B cell (primary cell): ENCODE measurements around the gene OR52M1. TPM values are rescaled to one million over a fixed set of nuclear protein-coding genes. Genes with fewer than 3 reads are reported as not detected.

Experiments
- ATAC-seq: fragments of 200-7000 bp; cut with Tn5 transposase; one replicate; pipeline ENCODE4 v1.10.0; 2021; ENCODE audit warnings: low read depth, mild to moderate bottlenecking, moderate number of reproducible peaks, moderate library complexity
- CTCF ChIA-PET: fragments of 350-600 bp; sonication (Branson Sonifier 250); formaldehyde crosslinking; loops from one replicate; lab custom pipeline; 2021; ENCODE audit warnings: antibody characterized with exemption, inconsistent platforms; lab: Charles Lee
- POLR2A ChIA-PET: fragments of 350-600 bp; sonication (Branson Sonifier 250); formaldehyde crosslinking; loops from one replicate; lab custom pipeline; 2021; ENCODE audit warnings: antibody characterized with exemption; lab: Charles Lee
- DNase-seq: peaks from one replicate; pipeline ENCODE4 v3.0.0; 2013
- H2AFZ ChIP-seq: 2 replicates; pipeline ENCODE4 v1.6.1; 2012; ENCODE audit warnings: mild to moderate bottlenecking, low read depth, low read length; ENCODE audit not compliant: insufficient read depth, poor library complexity, severe bottlenecking
- H3K27ac ChIP-seq, 2 donors: 1 replicate in 1 of 2; 2 replicates in 1 of 2; pipeline ENCODE4 v1.5.1; 2012 to 2013; ENCODE audit warnings: low read length in 2 of 2, mild to moderate bottlenecking in 2 of 2, moderate library complexity in 1 of 2
- H3K27me3 ChIP-seq, 4 experiments: fragments of 200-600 bp in 1 of 4; sonication (generic) in 1 of 4; replicated peaks in 1 of 4; 1 replicate in 2 of 4; 2 replicates in 2 of 4; pipeline versions ENCODE4 v1.6.1 to v1.7.0; 2013 to 2016; ENCODE audit warnings: low read length in 3 of 4, mild to moderate bottlenecking in 2 of 4, mixed read lengths in 1 of 4, moderate library complexity in 1 of 4; ENCODE audit not compliant: insufficient read depth in 4 of 4, control insufficient read depth in 3 of 4; ENCODE audit errors: control extremely low read depth in 1 of 4
- H3K36me3 ChIP-seq, 2 experiments: replicated peaks in 1 of 2; 1 replicate in 1 of 2; 2 replicates in 1 of 2; pipeline versions ENCODE4 v1.6.1 to v1.7.1; 2013; ENCODE audit warnings: low read length in 1 of 2; ENCODE audit not compliant: insufficient read depth in 2 of 2, control insufficient read depth in 1 of 2; ENCODE audit errors: control extremely low read depth in 1 of 2, extremely low read depth in 1 of 2
- H3K4me1 ChIP-seq, 2 donors: fragments of 200-600 bp in 1 of 2; sonication (generic) in 1 of 2; 1 replicate in 1 of 2; 2 replicates in 1 of 2; pipeline versions ENCODE4 v1.5.1 to v1.6.1; 2013 to 2017; ENCODE audit warnings: low read length in 2 of 2; ENCODE audit not compliant: control insufficient read depth in 2 of 2, insufficient read depth in 2 of 2
- H3K4me2 ChIP-seq: replicated peaks from 2 replicates; pipeline ENCODE3; 2012; ENCODE audit warnings: mild to moderate bottlenecking, low read depth, low read length; ENCODE audit not compliant: poor library complexity, severe bottlenecking
- H3K4me3 ChIP-seq, 5 experiments: fragments of 200-600 bp in 1 of 5; sonication (generic) in 1 of 5; 1 replicate in 3 of 5; 2 replicates in 2 of 5; pipeline versions ENCODE4 v1.5.1 to v1.7.0; 2011 to 2016; ENCODE audit warnings: low read length in 4 of 5, mild to moderate bottlenecking in 4 of 5, low read depth in 2 of 5, control low read depth in 1 of 5, moderate library complexity in 1 of 5; ENCODE audit not compliant: insufficient read depth in 1 of 5; ENCODE audit errors: control extremely low read depth in 1 of 5, extremely low read depth in 1 of 5
- H3K79me2 ChIP-seq: fragments of 200-600 bp; sonication (generic); one replicate; pipeline ENCODE4 v1.6.0; 2016; ENCODE audit warnings: low read length; ENCODE audit not compliant: control insufficient read depth, insufficient read depth
- H3K9ac ChIP-seq: fragments of 200-600 bp; sonication (generic); 2 replicates; pipeline ENCODE4 v1.6.1; 2017; ENCODE audit warnings: mild to moderate bottlenecking, low read length, moderate library complexity
- H3K9me3 ChIP-seq, 3 donors: one replicate each; pipeline versions ENCODE4 v1.6.1 to v1.7.1; 2013; ENCODE audit warnings: low read length in 2 of 3; ENCODE audit not compliant: control insufficient read depth in 2 of 3, insufficient read depth in 1 of 3; ENCODE audit errors: control extremely low read depth in 1 of 3
- H4K20me1 ChIP-seq: 2 replicates; pipeline ENCODE4 v1.6.0; 2012; ENCODE audit warnings: mild to moderate bottlenecking, low read length; ENCODE audit not compliant: insufficient read depth, control insufficient read depth, poor library complexity, severe bottlenecking
- H3K27ac Mint-ChIP-seq: one replicate; pipeline ENCODE4 v1.8.0; 2021; ENCODE audit warnings: mixed read lengths
- H3K27me3 Mint-ChIP-seq: one replicate; pipeline ENCODE4 v1.8.0; 2021; ENCODE audit warnings: mixed read lengths
- H3K4me1 Mint-ChIP-seq: one replicate; pipeline ENCODE4 v1.8.0; 2021; ENCODE audit warnings: mixed read lengths
- H3K4me3 Mint-ChIP-seq: one replicate; pipeline ENCODE4 v1.8.0; 2021; ENCODE audit warnings: mixed read lengths
- H3K9me3 Mint-ChIP-seq: one replicate; pipeline ENCODE4 v1.8.0; 2022; ENCODE audit warnings: mixed read lengths; ENCODE audit not compliant: insufficient read depth
- EZH2 ChIP-seq: IDR thresholded peaks from 2 replicates; pipeline ENCODE4 v1.6.1; 2012; ENCODE audit warnings: borderline replicate concordance, low read depth, mild to moderate bottlenecking, moderate library complexity, low read length; ENCODE audit not compliant: insufficient read depth, poor library complexity, severe bottlenecking
- WGBS: methylation state at CpG from one replicate; pipeline ENCODE4 v1.1.5; 2013; ENCODE audit warnings: missing lambda C conversion rate; ENCODE audit not compliant: insufficient coverage; 5-methylcytosine and 5-hydroxymethylcytosine counted together
- intact Hi-C: fragments of 100-400 bp; cut with micrococcal nuclease; formaldehyde crosslinking; loops from one replicate; pipeline ENCODE4 v1.10.0; 2022
- polyA plus RNA-seq: library from polyadenylated mRNA; depleted of rRNA; stranded (reverse); fragments of >200 nt; gene quantifications from 2 replicates; pipeline ENCODE4 v1.2.3, GENCODE V29; 2012
- total RNA-seq, 2 donors: library from RNA; stranded (reverse); fragments of 120-200 nt in 1 of 2; gene quantifications; 1 replicate in 1 of 2; 2 replicates in 1 of 2; pipeline versions ENCODE4 v1.2.3 to v1.2.4, GENCODE V29; 2013 to 2022
- TF ChIP-seq, protein P1 (sequence below): fragments of 200-600 bp; IDR thresholded peaks from one replicate; pipeline ENCODE4 v1.8.0; 2022; ENCODE audit warnings: antibody characterized with exemption, mild to moderate bottlenecking

OR52M1 gene
- total and polyA plus RNA-seq, 2 donors (not counting 1 experiment from before 2014, with no cell fraction given), result not detected

GRCh38 chr11:4559527-4560440, 14.8 kb downstream of the OR52M1 start:
- H4K20me1 ChIP-seq, result no peaks in the 10 kb centered on the region
- POLR2A ChIA-PET, result no interaction called here
- peaks cover 38% of the 10 kb centered on the region for H3K27me3 Mint-ChIP-seq
- peaks cover 0 to 8% (median 2%) of the 10 kb centered on the region in 4 experiments for H3K27me3 ChIP-seq
- no peaks in the 10 kb centered on the region for H3K79me2 ChIP-seq
- H3K4me1 ChIP-seq, result no peaks in the 10 kb centered on the region
- H3K9me3 Mint-ChIP-seq, result peaks cover 6% of the 10 kb centered on the region
- H3K4me1 Mint-ChIP-seq, result no peaks in the 10 kb centered on the region
- no peak overlapping the region for H3K27ac ChIP-seq
- H3K9ac ChIP-seq, result no peak overlapping the region
- intact Hi-C loops, result no loop called here
- H3K27ac Mint-ChIP-seq, result no peak overlapping the region
- H3K4me3 Mint-ChIP-seq, result no peak overlapping the region
- no peak overlapping the region for H3K4me2 ChIP-seq
- ATAC-seq (no peak), DNase-seq (no peak)
- no peak overlapping the region for H2AFZ ChIP-seq
- TF ChIP-seq, protein P1, sequence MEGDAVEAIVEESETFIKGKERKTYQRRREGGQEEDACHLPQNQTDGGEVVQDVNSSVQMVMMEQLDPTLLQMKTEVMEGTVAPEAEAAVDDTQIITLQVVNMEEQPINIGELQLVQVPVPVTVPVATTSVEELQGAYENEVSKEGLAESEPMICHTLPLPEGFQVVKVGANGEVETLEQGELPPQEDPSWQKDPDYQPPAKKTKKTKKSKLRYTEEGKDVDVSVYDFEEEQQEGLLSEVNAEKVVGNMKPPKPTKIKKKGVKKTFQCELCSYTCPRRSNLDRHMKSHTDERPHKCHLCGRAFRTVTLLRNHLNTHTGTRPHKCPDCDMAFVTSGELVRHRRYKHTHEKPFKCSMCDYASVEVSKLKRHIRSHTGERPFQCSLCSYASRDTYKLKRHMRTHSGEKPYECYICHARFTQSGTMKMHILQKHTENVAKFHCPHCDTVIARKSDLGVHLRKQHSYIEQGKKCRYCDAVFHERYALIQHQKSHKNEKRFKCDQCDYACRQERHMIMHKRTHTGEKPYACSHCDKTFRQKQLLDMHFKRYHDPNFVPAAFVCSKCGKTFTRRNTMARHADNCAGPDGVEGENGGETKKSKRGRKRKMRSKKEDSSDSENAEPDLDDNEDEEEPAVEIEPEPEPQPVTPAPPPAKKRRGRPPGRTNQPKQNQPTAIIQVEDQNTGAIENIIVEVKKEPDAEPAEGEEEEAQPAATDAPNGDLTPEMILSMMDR, result no peak
- no peaks in the 10 kb centered on the region for H3K36me3 ChIP-seq
- WGBS, result 83% methylated on average over 7 of the region's 8 CpGs
- CTCF ChIA-PET, result no interaction called here
- peaks cover 0 to 1% (median 0%) of the 10 kb centered on the region in 3 donors for H3K9me3 ChIP-seq
- H3K4me3 ChIP-seq, result no peak overlapping the region

GRCh38 chr11:4560467-4560866, 15.5 kb downstream of the OR52M1 start:
- no peaks in the 10 kb centered on the region for H4K20me1 ChIP-seq
- DNase-seq (no peak), ATAC-seq (no peak)
- Mint-ChIP-seq H3K4me3 (no peak overlapping the region), H3K27me3 (peaks cover 41% of the 10 kb centered on the region), H3K4me1 (no peaks in the 10 kb centered on the region), H3K9me3 (peaks cover 8% of the 10 kb centered on the region), H3K27ac (no peak overlapping the region)
- H3K79me2 ChIP-seq, result no peaks in the 10 kb centered on the region
- H3K4me1 ChIP-seq, result no peaks in the 10 kb centered on the region
- TF ChIP-seq EZH2, result no peak
- TF ChIP-seq, protein P1, result no peak
- no peak overlapping the region for H3K4me2 ChIP-seq
- no peak overlapping the region for H3K9ac ChIP-seq
- no peak overlapping the region for H3K27ac ChIP-seq
- CTCF ChIA-PET, result no interaction called here
- intact Hi-C loops, result no loop called here
- H3K27me3 ChIP-seq, result peaks cover 0 to 8% (median 2%) of the 10 kb centered on the region in 4 experiments
- no peak overlapping the region for H3K4me3 ChIP-seq
- no CpG with 5 or more reads among the region's 1 CpG for WGBS
- peaks cover 0 to 1% (median 0%) of the 10 kb centered on the region in 3 donors for H3K9me3 ChIP-seq
- H3K36me3 ChIP-seq, result no peaks in the 10 kb centered on the region
- H2AFZ ChIP-seq, result no peak overlapping the region
- POLR2A ChIA-PET, result no interaction called here
